ENCODE results near the gene CSH2.

Gene CSH2

DNA sequence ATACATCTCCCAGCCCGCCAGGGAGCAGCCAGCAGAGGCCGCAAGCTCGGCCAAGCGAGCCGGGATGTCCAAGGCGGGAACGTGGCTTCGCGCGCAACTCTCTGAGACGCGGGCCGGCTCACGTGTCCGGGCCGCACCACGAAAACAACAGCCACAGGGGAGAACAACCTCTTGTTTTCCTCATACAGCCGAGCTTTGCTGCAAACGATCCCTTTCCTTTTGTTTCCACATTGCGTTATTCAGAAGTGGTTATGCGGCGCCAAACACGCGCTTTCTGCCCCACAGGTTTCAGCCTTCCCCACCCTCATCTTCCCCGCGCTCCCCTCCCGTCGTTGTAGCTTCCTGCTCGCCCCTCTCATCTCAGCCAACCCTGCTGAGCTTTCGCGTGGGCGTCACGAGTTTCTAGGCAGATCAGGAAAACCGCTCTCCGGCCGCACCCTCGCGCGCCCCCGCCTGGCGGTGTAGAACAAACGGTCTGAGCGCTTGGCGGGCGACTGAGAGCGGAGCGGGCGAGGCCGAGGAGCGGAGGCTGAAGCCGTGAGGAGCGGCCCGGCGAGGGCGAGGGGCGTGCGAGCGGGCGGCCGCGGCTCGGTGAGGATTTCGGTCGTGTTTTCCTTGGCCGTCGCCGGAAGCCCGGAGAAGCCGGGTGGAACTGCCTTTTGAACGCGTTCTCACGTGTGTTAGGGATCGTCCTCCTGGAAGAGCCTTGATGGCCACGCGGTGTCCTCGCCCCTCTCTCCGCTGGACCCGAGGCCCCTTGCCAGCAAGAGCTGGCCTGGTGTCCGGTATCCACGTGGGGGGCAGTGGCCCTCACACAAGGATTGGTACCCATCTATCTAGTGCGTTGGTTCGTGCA, 24.4 kb downstream of the CSH2 start:
- Histone ChIP-seq H3K14ac (ENCODE audit: low read length) (no peak overlapping the region), H3K27me3 (ENCODE audit: control insufficient read depth in 3 of 3, insufficient read depth in 3 of 3, low read depth in 1 of 3, low read length in 3 of 3) (peaks cover 0 to 7% (median 0%) of the 10 kb centered on the region in 3 experiments), H3K23ac (ENCODE audit: low read depth, low read length, poor library complexity) (peak overlapping the region; percentile 75)

DNA sequence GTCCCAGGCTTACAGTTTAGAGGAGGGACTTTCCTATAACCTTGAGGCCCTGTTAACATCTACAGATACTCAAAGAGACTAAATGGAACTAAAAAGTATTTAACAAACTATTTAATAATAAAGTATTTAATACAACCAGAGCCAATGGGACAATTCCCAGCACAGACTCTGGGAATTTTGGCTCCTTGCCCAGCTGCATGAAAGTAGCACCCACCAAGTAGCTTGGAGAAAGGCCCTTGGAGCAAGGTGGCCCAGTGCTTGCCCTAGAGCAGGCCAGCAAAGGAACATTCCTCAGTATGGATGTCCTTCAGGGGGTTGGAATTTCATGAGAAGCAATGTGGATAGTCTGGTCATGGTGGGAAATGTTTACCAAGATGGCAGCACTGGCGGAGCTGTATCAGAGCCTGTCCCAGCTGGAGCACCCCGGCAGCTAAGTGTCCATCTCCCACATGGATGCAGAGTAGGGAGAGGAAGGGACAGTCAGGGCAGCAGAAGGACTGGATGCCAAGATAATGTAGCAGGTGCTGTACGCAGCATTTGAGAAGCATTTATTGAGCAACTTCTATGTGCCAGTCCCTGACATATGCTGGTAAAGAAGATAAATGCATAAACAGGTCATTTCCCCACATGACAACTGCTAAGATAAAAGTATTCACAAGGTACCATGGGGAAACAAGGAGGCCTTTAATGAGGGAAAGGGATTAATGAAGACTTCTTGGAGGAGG, 25.8 kb downstream of the CSH2 start:
- no peak for DNase-seq (ENCODE audit: low spot score)
- H3K9me3 ChIP-seq (replicated peaks in 1 of 2; ENCODE audit: control insufficient read depth in 2 of 2, insufficient read depth in 1 of 2, low read depth in 1 of 2, low read length in 2 of 2) = peaks cover 0 to 10% of the 10 kb centered on the region in 2 donors
- H2BK12ac ChIP-seq (ENCODE audit: low read length) = no peak overlapping the region
- no peak overlapping the region for H2BK5ac ChIP-seq (ENCODE audit: low read length)
- no peak overlapping the region for H3K4me3 ChIP-seq (ENCODE audit: low read length in 2 of 2)
- H3K36me3 ChIP-seq (replicated peaks in 1 of 2; ENCODE audit: control insufficient read depth in 2 of 2, insufficient read depth in 2 of 2, low read length in 2 of 2) = no peaks in the 10 kb centered on the region
- H3K79me1 ChIP-seq (ENCODE audit: low read depth, low read length) = no peaks in the 10 kb centered on the region
- H2BK15ac ChIP-seq (ENCODE audit: low read length) = no peak overlapping the region
- no peak overlapping the region for H2AK5ac ChIP-seq (ENCODE audit: low read depth, low read length)
- H3K27me3 ChIP-seq (ENCODE audit: control insufficient read depth in 3 of 3, insufficient read depth in 3 of 3, low read depth in 1 of 3, low read length in 3 of 3) = peaks cover 0 to 7% (median 0%) of the 10 kb centered on the region in 3 experiments
- H3K14ac ChIP-seq (ENCODE audit: low read length) = no peak overlapping the region
- no peak overlapping the region for H3K23ac ChIP-seq (ENCODE audit: low read depth, low read length, poor library complexity)
- H2AFZ ChIP-seq (ENCODE audit: low read length) = no peak overlapping the region
- no peak overlapping the region for H3K18ac ChIP-seq (ENCODE audit: low read length)
- no peak overlapping the region for H3K4ac ChIP-seq (ENCODE audit: low read length)
- peaks cover 3 to 4% of the 10 kb centered on the region in 2 donors for H3K4me1 ChIP-seq (ENCODE audit: control insufficient read depth in 2 of 2, insufficient read depth in 1 of 2, low read depth in 1 of 2, low read length in 2 of 2)
- no peak overlapping the region for H3K27ac ChIP-seq (replicated peaks; ENCODE audit: low read length)
- no peak overlapping the region for H3K4me2 ChIP-seq (ENCODE audit: insufficient read depth, low read length, poor library complexity, severe bottlenecking)
- H3K9ac ChIP-seq (ENCODE audit: low read depth, low read length, poor library complexity) = no peak overlapping the region
- H4K8ac ChIP-seq (ENCODE audit: low read depth, low read length) = no peak overlapping the region
- WGBS, 2 donors (ENCODE audit: extremely low coverage in 2 of 2, insufficient read length in 2 of 2, insufficient replicate concordance in 1 of 2) = no CpG with 5 or more reads among the region's 3 CpGs
- H2BK120ac ChIP-seq (ENCODE audit: low read depth, low read length) = no peak overlapping the region
- H4K91ac ChIP-seq (ENCODE audit: low read depth, low read length, poor library complexity) = no peak overlapping the region

More for the DNA sequence above, 24.4 kb downstream of the CSH2 start:
- no CpG with 5 or more reads among the region's 82 CpGs for WGBS, 2 donors (ENCODE audit: extremely low coverage in 2 of 2, insufficient read length in 2 of 2, insufficient replicate concordance in 1 of 2)
- Histone ChIP-seq H3K4me3 (ENCODE audit: low read length in 2 of 2) (peak overlapping the region in 1 of 2 donors; percentile 53), H4K91ac (ENCODE audit: low read depth, low read length, poor library complexity) (peak overlapping the region; percentile 33), H2BK5ac (ENCODE audit: low read length) (no peak overlapping the region), H3K36me3 (replicated peaks in 1 of 2; ENCODE audit: control insufficient read depth in 2 of 2, insufficient read depth in 2 of 2, low read length in 2 of 2) (no peaks in the 10 kb centered on the region), H3K4me2 (ENCODE audit: insufficient read depth, low read length, poor library complexity, severe bottlenecking) (peak overlapping the region; percentile 38), H3K27ac (replicated peaks; ENCODE audit: low read length) (no peak overlapping the region), H3K9ac (ENCODE audit: low read depth, low read length, poor library complexity) (no peak overlapping the region), H4K8ac (ENCODE audit: low read depth, low read length) (peak overlapping the region; percentile 87), H3K79me1 (ENCODE audit: low read depth, low read length) (no peaks in the 10 kb centered on the region), H2AK5ac (ENCODE audit: low read depth, low read length) (peak overlapping the region; percentile 36), H2AFZ (ENCODE audit: low read length) (peak overlapping the region; percentile 56), H3K9me3 (replicated peaks in 1 of 2; ENCODE audit: control insufficient read depth in 2 of 2, insufficient read depth in 1 of 2, low read depth in 1 of 2, low read length in 2 of 2) (peaks cover 0 to 10% of the 10 kb centered on the region in 2 donors), H3K4me1 (ENCODE audit: control insufficient read depth in 2 of 2, insufficient read depth in 1 of 2, low read depth in 1 of 2, low read length in 2 of 2) (peaks cover 0 to 3% of the 10 kb centered on the region in 2 donors), H2BK120ac (ENCODE audit: low read depth, low read length) (no peak overlapping the region), H2BK15ac (ENCODE audit: low read length) (no peak overlapping the region), H3K4ac (ENCODE audit: low read length) (no peak overlapping the region), H3K18ac (ENCODE audit: low read length) (peak overlapping the region; percentile 50), H2BK12ac (ENCODE audit: low read length) (peak overlapping the region; percentile 26)
- peak; percentile 61 for DNase-seq (ENCODE audit: low spot score)

DNA sequence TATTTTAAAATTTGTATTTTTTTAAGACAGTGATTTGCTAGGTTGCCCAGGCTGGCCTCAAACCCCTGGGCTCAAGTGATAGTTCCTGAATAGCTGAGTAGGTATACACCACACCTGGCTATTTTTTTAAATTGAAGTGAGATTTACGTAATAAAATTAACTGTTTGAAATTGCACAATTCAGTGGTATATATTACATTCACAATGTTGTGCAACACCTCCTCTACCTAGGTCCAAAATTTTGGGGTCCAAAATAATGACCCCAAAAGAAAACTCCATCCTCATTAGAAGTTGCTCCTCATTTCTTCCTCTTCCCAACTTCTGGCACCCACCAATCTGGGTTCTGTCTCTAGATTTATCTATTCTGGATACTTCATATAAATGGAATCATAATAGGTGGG, 28.0 kb downstream of the CSH2 start:
- H3K27ac ChIP-seq (replicated peaks; ENCODE audit: low read length) = no peak overlapping the region

More for the DNA sequence above, 28.0 kb downstream of the CSH2 start:
- Histone ChIP-seq H3K9ac (ENCODE audit: low read depth, low read length, poor library complexity) (no peak overlapping the region), H2BK120ac (ENCODE audit: low read depth, low read length) (no peak overlapping the region), H3K4ac (ENCODE audit: low read length) (no peak overlapping the region), H3K27me3 (ENCODE audit: control insufficient read depth in 3 of 3, insufficient read depth in 3 of 3, low read depth in 1 of 3, low read length in 3 of 3) (peaks cover 0 to 7% (median 0%) of the 10 kb centered on the region in 3 experiments), H3K23ac (ENCODE audit: low read depth, low read length, poor library complexity) (no peak overlapping the region), H2BK5ac (ENCODE audit: low read length) (no peak overlapping the region), H2BK12ac (ENCODE audit: low read length) (no peak overlapping the region), H4K91ac (ENCODE audit: low read depth, low read length, poor library complexity) (no peak overlapping the region), H2BK15ac (ENCODE audit: low read length) (no peak overlapping the region), H3K4me2 (ENCODE audit: insufficient read depth, low read length, poor library complexity, severe bottlenecking) (no peak overlapping the region), H3K18ac (ENCODE audit: low read length) (no peak overlapping the region), H4K8ac (ENCODE audit: low read depth, low read length) (no peak overlapping the region), H3K4me1 (ENCODE audit: control insufficient read depth in 2 of 2, insufficient read depth in 1 of 2, low read depth in 1 of 2, low read length in 2 of 2) (peaks cover 9 to 11% of the 10 kb centered on the region in 2 donors), H2AK5ac (ENCODE audit: low read depth, low read length) (no peak overlapping the region), H3K36me3 (replicated peaks in 1 of 2; ENCODE audit: control insufficient read depth in 2 of 2, insufficient read depth in 2 of 2, low read length in 2 of 2) (no peaks in the 10 kb centered on the region), H2AFZ (ENCODE audit: low read length) (no peak overlapping the region), H3K14ac (ENCODE audit: low read length) (no peak overlapping the region), H3K79me1 (ENCODE audit: low read depth, low read length) (peaks cover 4% of the 10 kb centered on the region), H3K4me3 (ENCODE audit: low read length in 2 of 2) (no peak overlapping the region), H3K9me3 (replicated peaks in 1 of 2; ENCODE audit: control insufficient read depth in 2 of 2, insufficient read depth in 1 of 2, low read depth in 1 of 2, low read length in 2 of 2) (peaks cover 0 to 10% of the 10 kb centered on the region in 2 donors)
- no peak for DNase-seq (ENCODE audit: low spot score)
- WGBS, 2 donors (ENCODE audit: extremely low coverage in 2 of 2, insufficient read length in 2 of 2, insufficient replicate concordance in 1 of 2) = no CpG with 5 or more reads among the region's 1 CpG

Data from neuronal stem cell (in vitro differentiated cells).